ENCODE data around the gene PROSER1. TPM values are rescaled to one million over a fixed set of nuclear protein-coding genes. Genes with fewer than 3 reads are reported as not detected.

PROSER1 gene
- total RNA-seq, 1 donor from 2014 or later = 7.3 TPM

Other genes with a start within 250 kb of the PROSER1 start
- gene STOML3, start 47.3 kb downstream of the PROSER1 start, total RNA-seq = not detected
- 16.7 TPM for gene NHLRC3, start 367 bp upstream of the PROSER1 start, total RNA-seq